HG02970 (cell line): Measurements from ENCODE around the gene ANXA3.
"Not testable (repeated sequence)": the region's sequence is repeated elsewhere in the genome, so short reads cannot be mapped to it uniquely, and the experiment has no call there.

ENCODE experiments used
- ATAC-seq: cut with Tn5 transposase; IDR thresholded peaks from one replicate; pipeline ENCODE4 v1.9.1; 2021; ENCODE audit warnings: mild to moderate bottlenecking, moderate library complexity, moderate number of reproducible peaks; ENCODE audit not compliant: unreplicated experiment, low FRiP score

The ANXA3 gene

GRCh38 chr4:78542373-78542772, 9.2 kb upstream of the ANXA3 start:
- ATAC-seq, result no peak

DNA sequence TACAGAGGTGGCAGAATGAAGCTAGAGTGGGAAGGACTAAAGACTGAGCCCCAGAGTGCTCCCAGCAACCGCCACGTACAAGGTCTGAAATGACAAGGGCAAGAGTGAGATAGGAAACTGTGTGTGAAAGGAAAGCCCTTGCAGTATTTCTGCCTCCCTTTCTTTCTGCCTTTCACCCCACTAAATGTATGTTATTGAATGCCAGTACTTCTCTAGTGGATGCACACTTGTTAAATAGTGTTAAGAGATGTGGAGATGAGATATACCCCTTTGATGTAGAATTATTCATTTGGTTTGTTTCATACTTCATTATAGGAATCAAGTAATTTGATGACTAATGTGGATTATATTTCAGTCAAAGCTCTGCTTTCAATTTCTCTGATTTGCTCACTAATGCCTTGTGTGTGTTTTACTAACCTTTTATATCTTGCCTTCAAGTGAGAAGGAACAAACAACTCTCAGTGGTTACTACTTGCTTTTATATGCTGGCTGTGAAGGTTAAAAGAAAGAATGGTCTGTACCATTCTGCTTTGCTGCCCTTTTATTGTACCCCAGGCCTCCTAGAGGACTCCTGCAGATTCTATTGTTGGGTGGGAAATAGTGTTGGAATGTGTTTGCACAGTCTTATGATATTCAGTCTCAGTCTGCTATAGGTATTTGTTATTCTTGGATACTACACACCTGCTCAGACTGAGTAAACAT, 8.0 kb upstream of the ANXA3 start:
- no peak for ATAC-seq

GRCh38 chr4:78544678-78545077, 6.9 kb upstream of the ANXA3 start:
- no peak for ATAC-seq

GRCh38 chr4:78545275-78546246, 6.0 kb upstream of the ANXA3 start:
- ATAC-seq, result no peak

- not testable (repeated sequence) for ATAC-seq
Observed at GRCh38 chr4:78547899-78548298, 3.7 kb upstream of the ANXA3 start.

DNA sequence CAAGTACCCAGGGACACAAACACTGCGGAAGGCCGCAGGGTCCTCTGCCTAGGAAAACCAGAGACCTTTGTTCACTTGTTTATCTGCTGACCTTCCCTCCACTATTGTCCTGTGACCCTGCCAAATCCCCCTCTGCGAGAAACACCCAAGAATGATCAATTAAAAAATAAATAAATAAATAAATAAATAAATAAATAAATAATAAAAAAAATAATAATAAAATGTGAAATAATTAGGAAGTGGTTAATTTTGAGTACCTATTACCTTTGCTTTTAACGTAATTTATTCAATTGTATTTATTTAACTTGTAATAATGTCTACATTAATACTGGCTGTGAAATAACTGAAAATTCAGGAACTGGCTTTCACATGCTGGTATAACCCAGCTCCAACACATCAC, 2.7 kb upstream of the ANXA3 start:
- ATAC-seq, result not testable (repeated sequence)

DNA sequence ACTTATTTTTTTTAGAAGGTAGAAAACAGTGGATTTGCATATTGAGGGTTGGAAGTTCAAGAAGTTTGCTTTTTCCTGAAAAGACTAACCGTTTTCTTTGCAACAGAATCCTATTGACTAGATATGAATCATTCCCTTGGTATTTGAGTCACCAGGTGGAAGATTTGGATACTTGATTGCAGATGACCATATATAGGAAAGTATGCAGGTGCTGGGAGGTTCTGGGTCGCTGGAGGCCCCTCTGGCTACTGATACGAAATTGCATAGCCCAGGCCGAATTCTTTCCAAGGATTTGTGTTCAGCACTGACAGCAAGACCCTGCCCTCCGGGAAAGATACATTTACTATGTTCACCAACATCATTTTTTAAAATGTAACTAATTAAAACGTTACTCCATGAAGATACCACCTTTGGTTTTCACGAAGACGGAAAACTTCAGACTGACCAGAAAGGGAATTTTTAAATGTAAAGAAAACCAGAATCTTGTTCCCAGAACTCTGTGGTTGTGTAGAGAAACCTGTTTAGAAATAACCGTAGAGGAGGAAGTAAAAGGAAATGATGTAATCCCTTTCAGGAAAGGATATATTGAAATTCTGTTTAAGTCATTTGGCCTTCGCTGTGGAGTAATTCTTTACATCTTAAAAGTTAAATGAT, 946 bp downstream of the ANXA3 start:
- ATAC-seq, result no peak

DNA sequence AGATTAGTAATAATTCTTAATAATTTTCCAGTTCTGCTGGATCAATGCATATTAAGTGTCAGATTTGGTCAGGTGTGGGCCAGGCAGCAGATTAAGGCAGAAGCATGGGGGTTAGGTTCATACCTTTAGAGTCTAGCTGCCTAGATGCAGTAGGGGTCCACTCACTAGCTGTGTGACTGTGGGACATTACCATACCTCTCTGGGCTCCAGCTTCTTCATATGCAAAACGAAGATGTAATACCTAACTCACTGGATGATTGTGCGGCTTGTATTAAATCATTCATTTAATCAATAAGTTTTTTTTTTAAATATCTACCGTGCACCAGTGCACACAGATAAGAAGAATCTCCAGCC, 1.4 kb downstream of the ANXA3 start:
- no peak for ATAC-seq

DNA sequence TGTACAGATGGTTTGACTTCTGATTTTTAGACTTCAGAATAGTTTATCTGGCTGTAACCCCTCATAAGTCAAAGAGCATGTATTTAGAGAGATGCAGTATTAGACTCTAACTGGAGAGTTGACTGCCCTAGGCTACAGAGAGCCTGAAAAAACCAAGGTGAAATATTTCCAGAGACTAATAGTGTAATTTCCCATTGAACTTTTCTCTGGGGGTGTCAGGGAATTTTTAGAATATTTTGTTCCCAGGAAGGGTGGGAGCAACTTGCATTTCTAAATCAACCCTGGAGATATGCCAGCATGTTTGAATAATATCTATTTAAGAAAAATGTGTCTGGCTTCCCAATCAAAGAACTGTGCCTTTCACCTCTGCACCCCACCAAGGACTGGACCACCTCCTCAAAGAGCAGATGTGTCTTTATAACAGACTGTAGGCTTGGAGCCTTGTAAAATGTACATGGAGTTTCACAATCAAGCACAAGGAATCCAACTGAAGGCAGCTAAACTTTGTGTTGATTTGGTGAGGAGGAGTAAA, 2.0 kb downstream of the ANXA3 start:
- ATAC-seq, result no peak

DNA sequence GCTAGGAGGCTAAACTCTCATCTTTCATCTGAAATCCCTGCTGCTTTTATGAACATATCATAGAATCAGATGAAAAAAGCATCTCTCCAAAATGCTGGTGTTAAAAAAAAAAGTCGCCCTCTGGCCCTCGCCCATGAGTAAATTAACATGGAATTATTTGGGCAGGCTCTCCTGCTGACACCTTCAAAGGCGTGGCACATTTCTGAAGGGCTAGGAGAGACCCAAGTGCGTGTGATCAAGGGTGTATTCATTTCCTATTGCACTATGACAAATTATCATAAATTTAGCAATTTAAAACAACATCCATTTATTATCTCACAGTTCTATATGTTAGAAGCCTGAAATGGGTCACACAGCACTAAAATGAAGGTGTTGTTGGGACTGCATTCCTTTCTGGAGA, 5.1 kb downstream of the ANXA3 start:
- no peak for ATAC-seq

GRCh38 chr4:78557841-78558240, 6.3 kb downstream of the ANXA3 start:
- ATAC-seq, result no peak

DNA sequence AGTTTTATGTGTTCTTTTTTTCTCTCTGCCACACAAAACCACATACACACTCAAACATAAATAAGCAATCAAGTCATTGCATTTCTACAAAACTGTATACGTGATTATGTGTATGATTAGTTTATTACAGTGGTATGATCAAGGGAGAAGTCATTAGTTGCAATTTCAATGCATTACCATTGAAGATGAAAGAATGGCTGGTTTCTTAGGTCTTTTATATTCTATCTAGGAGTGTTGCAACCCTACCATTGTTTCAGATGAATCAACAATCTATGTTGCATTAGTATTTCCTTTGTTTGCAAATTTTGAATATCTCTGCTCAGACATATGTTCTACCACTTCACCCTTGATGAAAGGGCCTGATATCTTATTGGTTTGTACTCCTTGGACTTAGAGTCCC, 6.8 kb downstream of the ANXA3 start:
- no peak for ATAC-seq

- ATAC-seq, result no peak
Observed at GRCh38 chr4:78560296-78560963, 8.9 kb downstream of the ANXA3 start.

GRCh38 chr4:78561677-78562076, 10.1 kb downstream of the ANXA3 start:
- ATAC-seq, result no peak

GRCh38 chr4:78562687-78563086, 11.1 kb downstream of the ANXA3 start:
- ATAC-seq, result no peak

DNA sequence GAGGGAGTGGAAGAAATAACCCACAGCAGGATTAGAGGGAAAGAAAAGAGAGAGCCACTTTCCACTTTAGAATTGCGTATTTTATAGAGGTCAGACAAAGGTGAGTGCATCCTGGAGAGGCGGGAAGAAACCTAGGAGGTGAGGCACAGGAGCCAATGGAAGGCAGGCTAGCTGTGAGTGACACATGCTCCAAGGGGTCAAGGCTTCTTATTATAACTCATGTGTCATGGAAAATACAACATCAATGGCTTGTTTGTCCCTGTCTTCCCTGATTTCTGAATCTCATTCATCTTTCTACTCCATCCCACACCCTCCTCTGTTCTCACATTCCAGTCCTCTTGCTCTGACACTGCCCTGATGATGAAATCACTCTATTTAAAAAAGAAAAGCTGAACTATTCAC, 14.4 kb downstream of the ANXA3 start:
- no peak for ATAC-seq

GRCh38 chr4:78566834-78567499, 15.4 kb downstream of the ANXA3 start:
- no peak for ATAC-seq

- no peak for ATAC-seq
Observed at GRCh38 chr4:78567500-78568060, 16.0 kb downstream of the ANXA3 start.

DNA sequence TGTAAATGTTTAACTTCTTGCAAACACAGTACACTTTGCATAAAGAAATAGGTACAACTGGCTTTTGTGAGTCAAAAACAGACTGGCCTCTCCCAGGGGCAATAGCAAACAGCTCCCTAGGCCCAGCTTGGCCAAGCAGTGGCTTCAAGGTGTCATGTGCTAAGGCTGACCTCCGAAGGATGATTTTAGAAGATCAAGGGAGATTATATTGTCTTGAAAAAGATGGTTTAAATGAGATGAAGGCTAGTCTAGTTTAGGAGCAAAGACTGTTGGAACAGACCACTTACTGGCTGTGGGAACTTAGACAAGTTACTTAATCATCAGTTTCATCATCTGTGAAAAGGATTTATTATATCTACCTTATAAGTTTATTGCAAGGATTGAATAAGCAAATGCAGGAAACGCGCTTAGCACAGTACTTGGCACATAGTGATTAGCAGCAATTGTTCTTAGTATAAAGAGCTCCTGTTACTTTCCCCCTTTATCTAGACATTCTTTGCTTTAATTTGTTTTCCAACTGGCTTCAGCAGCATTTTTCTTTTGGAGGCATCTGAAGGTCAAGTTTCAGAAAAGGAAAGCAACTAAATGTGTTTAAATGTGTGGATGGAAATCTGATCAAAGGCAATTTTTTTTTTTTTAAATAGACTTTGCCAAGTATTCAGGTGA, 17.2 kb downstream of the ANXA3 start:
- ATAC-seq, result peak; percentile 42
